ENCODE measurements around the gene KRT7. TPM values are rescaled to one million over a fixed set of nuclear protein-coding genes. Genes with fewer than 3 reads are reported as not detected.

The KRT7 gene
- polyA plus RNA-seq, 1 of the 3 experiments (the other 2 are of a cell fraction), result 5.4 TPM

DNA sequence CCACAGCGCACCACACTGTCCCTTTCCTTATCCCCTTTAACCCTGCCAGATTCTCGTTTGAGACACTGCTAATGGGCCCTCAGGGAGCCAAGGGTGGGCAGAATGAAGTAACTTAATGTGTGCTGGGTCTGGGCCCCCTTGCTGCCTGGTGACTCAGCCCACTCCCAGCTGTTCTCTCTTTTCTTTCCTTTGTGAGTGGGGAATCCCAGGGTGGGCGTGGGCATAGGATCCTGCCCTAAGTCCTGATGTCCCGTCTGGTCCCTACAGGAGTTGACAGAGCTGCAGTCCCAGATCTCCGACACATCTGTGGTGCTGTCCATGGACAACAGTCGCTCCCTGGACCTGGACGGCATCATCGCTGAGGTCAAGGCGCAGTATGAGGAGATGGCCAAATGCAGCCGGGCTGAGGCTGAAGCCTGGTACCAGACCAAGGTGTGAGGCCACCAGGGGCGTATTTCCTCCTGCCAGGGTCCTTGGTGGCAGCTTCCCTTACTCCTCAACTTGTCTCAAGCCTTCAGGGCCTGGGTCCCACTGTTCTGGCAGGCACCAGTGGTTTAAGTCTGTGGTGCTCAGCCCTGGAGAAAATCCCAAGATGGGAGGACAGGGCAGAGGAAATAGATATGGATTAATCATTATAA lies 8.3 kb downstream of the KRT7 start (continued):
- TF ChIP-seq EP300 (IDR thresholded peaks at IDR 0.05; ENCODE audit: borderline replicate concordance in 1 of 2, low read depth in 1 of 2, low read length in 1 of 2), result no peak
- no peak for TF ChIP-seq FOSL2 (IDR thresholded peaks at IDR 0.05; ENCODE audit: borderline replicate concordance, low read depth)
- no peak for TF ChIP-seq CHD2 (IDR thresholded peaks at IDR 0.05; ENCODE audit: low read length, partially characterized antibody)
- TF ChIP-seq, protein P1, sequence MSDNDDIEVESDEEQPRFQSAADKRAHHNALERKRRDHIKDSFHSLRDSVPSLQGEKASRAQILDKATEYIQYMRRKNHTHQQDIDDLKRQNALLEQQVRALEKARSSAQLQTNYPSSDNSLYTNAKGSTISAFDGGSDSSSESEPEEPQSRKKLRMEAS (IDR thresholded peaks at IDR 0.05; ENCODE audit: low read depth), result no peak
- no peak for TF ChIP-seq RAD21 (IDR thresholded peaks at IDR 0.05; ENCODE audit: low read length)

DNA sequence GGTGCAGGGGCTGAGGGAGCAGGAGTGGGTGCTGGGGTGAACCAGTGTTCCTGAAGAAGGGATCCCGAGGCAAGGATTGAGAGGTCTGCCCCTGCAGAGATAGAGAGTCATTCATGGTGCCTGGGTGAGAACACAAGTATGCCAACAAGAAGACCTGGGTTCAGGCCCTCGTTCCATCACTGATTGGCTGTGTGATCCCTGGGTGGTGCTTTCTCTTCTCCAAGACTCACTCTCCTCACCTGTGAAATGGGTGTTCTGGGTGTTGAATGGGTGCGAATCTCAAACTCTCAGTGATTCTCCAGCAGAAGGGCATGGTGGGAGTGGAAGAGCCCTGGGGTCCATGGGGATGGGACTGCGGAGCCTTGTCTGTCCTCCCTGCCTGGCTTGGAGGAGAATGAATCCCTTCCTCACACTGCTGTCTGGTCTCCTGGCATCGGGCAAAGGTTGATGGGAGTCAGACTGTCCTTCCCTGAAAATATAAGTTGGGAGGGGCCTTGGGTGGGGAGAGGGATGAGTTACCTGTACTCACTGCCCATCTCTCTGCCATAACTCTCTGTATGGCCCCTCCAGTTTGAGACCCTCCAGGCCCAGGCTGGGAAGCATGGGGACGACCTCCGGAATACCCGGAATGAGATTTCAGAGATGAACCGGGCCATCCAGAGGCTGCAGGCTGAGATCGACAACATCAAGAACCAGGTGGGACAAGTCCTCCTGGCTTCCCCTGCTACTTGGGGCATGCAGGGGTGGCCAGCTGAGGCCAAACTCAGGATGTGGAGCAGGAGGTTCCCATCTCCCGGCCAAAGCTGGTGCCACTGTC lies 9.6 kb downstream of the KRT7 start:
- Histone ChIP-seq H3K27me3 (ENCODE audit: insufficient read depth) (no peaks in the 10 kb centered on the region), H4K20me1 (ENCODE audit: insufficient read depth) (no peaks in the 10 kb centered on the region), H2AFZ (ENCODE audit: low read depth) (no peak overlapping the region), H3K36me3 (replicated peaks in 1 of 2; ENCODE audit: control insufficient read depth in 1 of 2, insufficient read depth in 2 of 2, low read length in 1 of 2) (no peaks in the 10 kb centered on the region), H3K9me2 (no peaks in the 10 kb centered on the region), H3K27ac (ENCODE audit: low read depth in 2 of 2, low read length in 1 of 2) (no peak overlapping the region), H3K79me2 (ENCODE audit: insufficient read depth) (no peaks in the 10 kb centered on the region), H3K9me3 (no peaks in the 10 kb centered on the region), H3K9ac (no peak overlapping the region), H3K4me1 (ENCODE audit: control insufficient read depth in 1 of 2, insufficient read depth in 2 of 2, low read depth in 1 of 2, low read length in 1 of 2) (peaks cover 19 to 23% of the 10 kb centered on the region in 2 experiments; a peak in 3 of 4 replicates), H3K4me3 (ENCODE audit: low read depth in 2 of 2, low read length in 1 of 2) (no peak overlapping the region), H3F3A (replicated peaks; ENCODE audit: insufficient read depth) (no peaks in the 10 kb centered on the region), H3K4me2 (no peak overlapping the region)
- TF ChIP-seq NRF1 (IDR thresholded peaks at IDR 0.05; ENCODE audit: low read depth, low read length), result no peak
- DNase-seq, result peak; percentile 9
- WGBS (ENCODE audit: low lambda C conversion rate), result 93% methylated on average over 7 of the region's 11 CpGs
- POLR2A ChIA-PET, result no interaction called here
- CTCF ChIA-PET, result interaction anchor here (0.6 to 3.5 kb wide), 5 partner anchors 21 to 85 kb away, joined by 3 to 15 read pairs (median 7); no protein-coding TSS in a partner anchor

DNA sequence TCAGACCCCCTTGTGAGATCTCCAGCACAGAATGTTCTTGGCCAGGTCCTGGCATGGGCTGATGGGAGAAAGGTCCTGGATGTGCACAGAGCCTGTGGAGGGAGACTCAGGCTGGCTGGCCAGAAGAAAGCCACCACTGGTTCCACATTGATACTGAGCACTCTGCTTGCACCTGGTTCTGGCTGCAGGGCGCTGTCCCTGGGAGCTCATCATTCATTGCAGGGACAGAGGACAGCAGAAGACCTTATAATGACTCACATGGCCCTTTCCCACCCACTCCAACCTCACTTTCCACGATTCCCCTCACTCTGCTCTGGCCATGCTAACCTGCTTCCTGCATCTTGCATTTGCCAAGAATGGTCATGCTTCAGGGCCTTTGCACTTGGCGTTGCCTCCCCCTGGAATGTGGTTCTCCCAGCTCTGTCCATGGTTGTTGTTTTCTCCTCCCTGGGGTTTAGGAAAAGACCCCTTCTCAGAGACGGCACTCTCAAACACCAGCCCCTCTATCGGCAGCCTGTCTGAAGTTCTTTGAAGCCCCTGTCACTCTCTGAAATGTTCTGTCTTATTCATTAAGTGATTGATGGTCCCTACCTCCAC lies 10.3 kb downstream of the KRT7 start:
- Histone ChIP-seq H3K27ac (ENCODE audit: low read depth in 2 of 2, low read length in 1 of 2) (peak overlapping the region; percentile 71 to 91), H3K27me3 (ENCODE audit: insufficient read depth) (no peaks in the 10 kb centered on the region), H3K4me2 (peak overlapping the region; percentile 80; the same call in 1 of the 2 replicates), H3K4me1 (ENCODE audit: control insufficient read depth in 1 of 2, insufficient read depth in 2 of 2, low read depth in 1 of 2, low read length in 1 of 2) (peaks cover 19 to 23% of the 10 kb centered on the region in 2 experiments; a peak in 3 of 4 replicates), H3K4me3 (ENCODE audit: low read depth in 2 of 2, low read length in 1 of 2) (no peak overlapping the region), H3K9me3 (no peaks in the 10 kb centered on the region), H3K9me2 (no peaks in the 10 kb centered on the region), H3K9ac (peak overlapping the region; percentile 46; the same call in 1 of the 2 replicates), H3F3A (replicated peaks; ENCODE audit: insufficient read depth) (no peaks in the 10 kb centered on the region), H3K79me2 (ENCODE audit: insufficient read depth) (no peaks in the 10 kb centered on the region), H4K20me1 (ENCODE audit: insufficient read depth) (no peaks in the 10 kb centered on the region), H2AFZ (ENCODE audit: low read depth) (peak overlapping the region; percentile 87; the same call in 1 of the 2 replicates), H3K36me3 (replicated peaks in 1 of 2; ENCODE audit: control insufficient read depth in 1 of 2, insufficient read depth in 2 of 2, low read length in 1 of 2) (no peaks in the 10 kb centered on the region)
- TF ChIP-seq, protein P2, sequence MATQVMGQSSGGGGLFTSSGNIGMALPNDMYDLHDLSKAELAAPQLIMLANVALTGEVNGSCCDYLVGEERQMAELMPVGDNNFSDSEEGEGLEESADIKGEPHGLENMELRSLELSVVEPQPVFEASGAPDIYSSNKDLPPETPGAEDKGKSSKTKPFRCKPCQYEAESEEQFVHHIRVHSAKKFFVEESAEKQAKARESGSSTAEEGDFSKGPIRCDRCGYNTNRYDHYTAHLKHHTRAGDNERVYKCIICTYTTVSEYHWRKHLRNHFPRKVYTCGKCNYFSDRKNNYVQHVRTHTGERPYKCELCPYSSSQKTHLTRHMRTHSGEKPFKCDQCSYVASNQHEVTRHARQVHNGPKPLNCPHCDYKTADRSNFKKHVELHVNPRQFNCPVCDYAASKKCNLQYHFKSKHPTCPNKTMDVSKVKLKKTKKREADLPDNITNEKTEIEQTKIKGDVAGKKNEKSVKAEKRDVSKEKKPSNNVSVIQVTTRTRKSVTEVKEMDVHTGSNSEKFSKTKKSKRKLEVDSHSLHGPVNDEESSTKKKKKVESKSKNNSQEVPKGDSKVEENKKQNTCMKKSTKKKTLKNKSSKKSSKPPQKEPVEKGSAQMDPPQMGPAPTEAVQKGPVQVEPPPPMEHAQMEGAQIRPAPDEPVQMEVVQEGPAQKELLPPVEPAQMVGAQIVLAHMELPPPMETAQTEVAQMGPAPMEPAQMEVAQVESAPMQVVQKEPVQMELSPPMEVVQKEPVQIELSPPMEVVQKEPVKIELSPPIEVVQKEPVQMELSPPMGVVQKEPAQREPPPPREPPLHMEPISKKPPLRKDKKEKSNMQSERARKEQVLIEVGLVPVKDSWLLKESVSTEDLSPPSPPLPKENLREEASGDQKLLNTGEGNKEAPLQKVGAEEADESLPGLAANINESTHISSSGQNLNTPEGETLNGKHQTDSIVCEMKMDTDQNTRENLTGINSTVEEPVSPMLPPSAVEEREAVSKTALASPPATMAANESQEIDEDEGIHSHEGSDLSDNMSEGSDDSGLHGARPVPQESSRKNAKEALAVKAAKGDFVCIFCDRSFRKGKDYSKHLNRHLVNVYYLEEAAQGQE (IDR thresholded peaks at IDR 0.05; ENCODE audit: low read depth, low read length), result peak; percentile 85
- no peak for TF ChIP-seq MXI1 (IDR thresholded peaks at IDR 0.05; ENCODE audit: low read depth, low read length)
- 58% methylated on average over 5 of the region's 5 CpGs for WGBS (ENCODE audit: low lambda C conversion rate)
- ChIA-PET CTCF (interaction anchor here (0.6 to 3.5 kb wide), 10 partner anchors 12 to 87 kb away, joined by 3 to 15 read pairs (median 5); no protein-coding TSS in a partner anchor), POLR2A (no interaction called here)
- peak; percentile 17 for DNase-seq

Data from SK-N-SH (cell line).